ENCODE data around the gene SIDT2. TPM values are rescaled to one million over a fixed set of nuclear protein-coding genes. Genes with fewer than 3 reads are reported as not detected.
A peak's percentile ranks its signal among the peaks of the same experiment; 100 is the strongest.

Gene SIDT2
- total RNA-seq, 1 donor from 2014 or later, result 53.1 TPM

- peaks cover 39% of the 10 kb centered on the region for H3K4me1 Mint-ChIP-seq (ENCODE audit: unreplicated experiment)
- H3K9me3 Mint-ChIP-seq, result no peaks in the 10 kb centered on the region
- no peak for DNase-seq (ENCODE audit: extremely low spot score, unreplicated experiment)
- no peak overlapping the region for H3K27ac Mint-ChIP-seq
- no peak for TF ChIP-seq CTCF (conservative IDR thresholded peaks at IDR 0.05)
- H3K27me3 Mint-ChIP-seq, result no peaks in the 10 kb centered on the region
- no peak overlapping the region for H3K4me3 Mint-ChIP-seq
- peaks cover 29% of the 10 kb centered on the region for H3K36me3 Mint-ChIP-seq
Measured at GRCh38 chr11:117170210-117170609, 8.3 kb upstream of the SIDT2 start.

- no peak for DNase-seq (ENCODE audit: extremely low spot score, unreplicated experiment)
- Mint-ChIP-seq H3K9me3 (no peaks in the 10 kb centered on the region), H3K27ac (peak overlapping the region; percentile 74), H3K27me3 (no peaks in the 10 kb centered on the region), H3K36me3 (peaks cover 21% of the 10 kb centered on the region), H3K4me3 (no peak overlapping the region), H3K4me1 (ENCODE audit: unreplicated experiment) (peaks cover 44% of the 10 kb centered on the region)
- TF ChIP-seq CTCF (conservative IDR thresholded peaks at IDR 0.05), result no peak
Measured at GRCh38 chr11:117171007-117171403, 7.5 kb upstream of the SIDT2 start.

- peak overlapping the region; percentile 74 for H3K27ac Mint-ChIP-seq
- no peak for TF ChIP-seq CTCF (conservative IDR thresholded peaks at IDR 0.05)
- no peaks in the 10 kb centered on the region for H3K27me3 Mint-ChIP-seq
- peaks cover 17% of the 10 kb centered on the region for H3K36me3 Mint-ChIP-seq
- no peak for DNase-seq (ENCODE audit: extremely low spot score, unreplicated experiment)
- H3K4me1 Mint-ChIP-seq (ENCODE audit: unreplicated experiment), result peaks cover 44% of the 10 kb centered on the region
- peak overlapping the region; percentile 12 for H3K4me3 Mint-ChIP-seq
- no peaks in the 10 kb centered on the region for H3K9me3 Mint-ChIP-seq
Measured at GRCh38 chr11:117171404-117172061, 7.0 kb upstream of the SIDT2 start.

- Mint-ChIP-seq H3K27me3 (no peaks in the 10 kb centered on the region), H3K27ac (peak overlapping the region; percentile 55), H3K4me3 (peak overlapping the region; percentile 30), H3K4me1 (ENCODE audit: unreplicated experiment) (peaks cover 48% of the 10 kb centered on the region), H3K9me3 (no peaks in the 10 kb centered on the region), H3K36me3 (peaks cover 10% of the 10 kb centered on the region)
- TF ChIP-seq CTCF (conservative IDR thresholded peaks at IDR 0.05), result no peak
- DNase-seq (ENCODE audit: extremely low spot score, unreplicated experiment), result no peak
Measured at GRCh38 chr11:117172724-117173421, 5.7 kb upstream of the SIDT2 start.

- peaks cover 58% of the 10 kb centered on the region for H3K4me1 Mint-ChIP-seq (ENCODE audit: unreplicated experiment)
- no peak for DNase-seq (ENCODE audit: extremely low spot score, unreplicated experiment)
- H3K27me3 Mint-ChIP-seq, result no peaks in the 10 kb centered on the region
- H3K27ac Mint-ChIP-seq, result peak overlapping the region; percentile 37
- no peak for TF ChIP-seq CTCF (conservative IDR thresholded peaks at IDR 0.05)
- H3K9me3 Mint-ChIP-seq, result no peaks in the 10 kb centered on the region
- peaks cover 4% of the 10 kb centered on the region for H3K36me3 Mint-ChIP-seq
- no peak overlapping the region for H3K4me3 Mint-ChIP-seq
Measured at GRCh38 chr11:117175104-117175503, 3.4 kb upstream of the SIDT2 start.
